HG03175 (cell line): ENCODE results near the gene ZNF559.
"Not testable (repeated sequence)": the region's sequence is repeated elsewhere in the genome, so short reads cannot be mapped to it uniquely, and the experiment has no call there.

ENCODE experiments used
- ATAC-seq: cut with Tn5 transposase; IDR thresholded peaks from one replicate; pipeline ENCODE4 v1.9.1; 2021; ENCODE audit warnings: mild to moderate bottlenecking, moderate library complexity; ENCODE audit not compliant: unreplicated experiment

Gene ZNF559

DNA sequence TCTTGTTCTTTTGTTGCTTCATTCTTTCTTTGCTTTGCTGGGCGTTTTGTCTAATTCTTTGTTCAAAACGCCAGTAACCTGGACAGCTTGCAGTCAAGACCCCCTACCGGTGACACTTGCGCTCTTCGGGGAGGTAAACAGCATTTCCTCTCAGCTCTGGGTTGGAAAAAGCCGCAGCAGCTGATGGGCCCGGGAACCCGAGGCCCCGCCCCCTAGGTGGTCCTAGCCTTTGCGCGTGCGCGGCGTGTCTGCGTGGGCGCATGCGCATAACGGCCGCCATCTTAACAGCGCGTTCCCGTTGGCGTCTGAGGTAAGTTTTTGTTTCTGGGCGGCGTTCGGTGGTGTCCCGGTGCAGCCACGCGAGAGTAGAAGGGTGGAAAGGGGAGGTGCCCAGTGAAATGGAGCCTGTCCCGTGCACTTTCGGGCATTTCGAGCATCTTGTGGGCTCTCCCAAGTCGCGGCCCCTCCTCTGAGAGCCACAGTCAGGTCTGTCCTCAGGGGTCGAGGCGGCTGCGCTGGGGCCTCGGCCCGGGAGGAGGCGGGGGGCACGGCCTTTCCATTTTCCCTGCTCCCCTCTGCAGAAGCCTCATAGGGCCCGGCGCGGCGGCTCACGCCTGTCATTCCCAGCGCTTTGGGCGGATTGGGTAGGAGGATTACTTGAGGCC, at the start of gene ZNF559:
Gene ZNF559, plus strand, starts transcription at position 261 of the 665 bp plus-strand sequence. CDS start 14,371 bp downstream, outside the sequence.
- peak; percentile 92 for ATAC-seq

DNA sequence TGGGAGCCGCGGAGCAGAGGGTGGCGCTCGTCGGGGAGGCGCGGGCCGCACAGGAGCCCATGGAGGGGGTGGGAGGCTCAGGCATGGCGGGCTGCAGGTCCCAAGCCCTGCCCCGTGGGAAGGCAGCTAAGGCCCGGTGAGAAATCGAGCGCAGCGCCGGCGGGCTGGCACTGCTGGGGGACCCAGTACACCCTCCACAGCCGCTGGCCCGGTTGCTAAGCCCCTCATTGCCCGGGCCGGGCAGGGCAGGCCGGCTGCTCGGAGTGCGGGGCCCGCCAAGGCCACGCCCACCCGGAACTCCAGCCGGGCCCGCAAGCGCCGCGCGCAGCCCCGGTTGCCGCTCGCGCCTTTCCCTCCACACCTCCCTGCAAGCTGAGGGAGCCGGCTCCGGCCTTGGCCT, 40.5 kb upstream of the ZNF559 start:
- ATAC-seq, result not testable (repeated sequence)

DNA sequence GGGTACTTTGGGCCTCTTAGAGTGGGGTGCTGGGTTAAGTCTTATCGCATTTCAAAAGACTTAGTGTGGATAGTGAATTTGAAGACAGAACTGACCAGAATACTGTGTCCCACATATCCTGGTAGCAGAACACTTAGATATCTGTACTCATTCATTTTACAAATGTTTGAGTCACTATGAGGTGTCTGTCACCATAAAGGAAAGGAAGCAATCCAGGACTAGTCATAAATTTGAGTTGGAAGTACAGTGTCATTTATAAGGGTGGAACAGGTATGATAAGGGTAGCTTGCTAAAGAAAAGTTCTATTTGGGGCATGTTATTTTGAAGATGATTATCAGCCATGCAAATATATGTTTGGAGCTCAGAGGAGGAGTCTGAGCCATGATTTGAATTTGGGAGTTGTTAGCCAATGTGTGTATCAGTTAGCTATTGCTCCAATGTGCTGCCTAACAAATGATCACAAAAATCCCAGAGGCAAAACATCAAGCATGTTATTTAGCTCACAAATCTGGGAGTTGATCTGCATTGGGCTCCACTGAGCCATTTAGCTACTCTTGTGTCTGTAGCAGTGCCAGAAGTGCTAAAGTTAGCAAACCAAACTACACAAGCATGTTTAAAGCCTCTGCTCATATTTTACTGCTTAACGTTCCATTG, 34.6 kb upstream of the ZNF559 start:
- ATAC-seq, result no peak

- no peak for ATAC-seq
Observed at GRCh38 chr19:9295411-9295849, 28.5 kb upstream of the ZNF559 start.

DNA sequence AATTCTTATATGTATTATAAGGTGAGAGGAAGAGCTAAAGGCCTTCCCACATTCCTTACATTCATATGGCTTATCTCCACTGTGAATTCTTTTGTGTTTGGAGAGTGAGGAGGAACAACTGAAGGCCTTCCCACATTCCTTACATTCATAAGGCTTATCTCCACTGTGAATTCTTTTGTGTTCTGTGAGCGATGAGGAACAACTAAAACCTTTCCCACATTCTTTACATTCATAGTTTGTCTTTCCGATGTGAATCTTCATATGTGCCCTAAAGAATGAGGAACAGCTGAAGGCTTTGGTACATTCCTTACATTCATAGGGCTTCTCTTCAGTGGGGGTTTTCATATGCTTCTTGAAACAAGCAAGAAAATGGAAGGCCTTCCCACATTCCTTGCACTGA, 27.6 kb upstream of the ZNF559 start:
- no peak for ATAC-seq

- no peak for ATAC-seq
Observed at GRCh38 chr19:9306443-9306842, 17.5 kb upstream of the ZNF559 start.

- no peak for ATAC-seq
Observed at GRCh38 chr19:9308091-9308770, 15.7 kb upstream of the ZNF559 start.

DNA sequence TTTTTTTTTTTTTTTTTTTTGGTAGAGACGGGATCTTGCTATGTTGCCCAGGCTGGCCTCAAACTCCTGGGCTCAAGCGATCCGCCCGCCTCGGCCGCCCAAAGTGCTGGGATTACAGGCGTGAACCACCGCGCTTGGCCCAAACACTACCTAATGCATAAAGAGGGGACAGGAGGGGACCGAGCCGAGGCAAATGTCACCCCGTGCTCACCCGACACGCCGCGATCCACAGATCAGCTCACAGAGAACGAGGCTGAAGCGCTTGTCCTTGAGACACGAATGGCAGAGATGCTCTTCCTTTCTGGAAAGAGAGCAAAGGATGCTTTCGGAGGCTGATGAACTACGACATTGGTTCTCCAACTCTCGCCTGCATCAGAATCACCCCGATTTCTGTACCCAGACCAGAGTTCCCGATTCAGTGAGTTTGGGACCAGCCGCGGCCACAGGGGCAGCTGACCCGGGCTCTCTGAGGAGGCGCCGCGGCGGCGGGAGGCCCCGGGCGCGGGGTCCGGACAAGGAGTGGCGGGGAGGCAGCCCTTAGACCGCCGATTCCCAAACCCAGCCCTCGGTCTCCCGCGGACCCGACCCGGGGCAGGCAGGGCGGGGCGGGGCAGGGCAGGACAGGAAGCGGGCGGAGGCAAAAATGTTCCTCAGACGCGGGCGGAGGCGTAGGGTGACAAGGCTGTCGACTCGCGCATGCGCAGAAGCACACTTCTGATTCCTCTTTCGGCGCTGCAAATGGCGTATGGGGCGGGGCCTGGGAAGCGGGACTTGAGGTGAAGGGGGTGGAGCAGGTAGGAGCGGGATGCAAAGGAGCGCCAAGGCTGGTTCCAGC, 14.6 kb upstream of the ZNF559 start, which contains the start of gene ZNF699:
Gene ZNF699, minus strand, starts transcription at position 700 of the 835 bp plus-strand sequence. CDS start 4,719 bp downstream, outside the sequence.
- ATAC-seq, result peak; percentile 90

DNA sequence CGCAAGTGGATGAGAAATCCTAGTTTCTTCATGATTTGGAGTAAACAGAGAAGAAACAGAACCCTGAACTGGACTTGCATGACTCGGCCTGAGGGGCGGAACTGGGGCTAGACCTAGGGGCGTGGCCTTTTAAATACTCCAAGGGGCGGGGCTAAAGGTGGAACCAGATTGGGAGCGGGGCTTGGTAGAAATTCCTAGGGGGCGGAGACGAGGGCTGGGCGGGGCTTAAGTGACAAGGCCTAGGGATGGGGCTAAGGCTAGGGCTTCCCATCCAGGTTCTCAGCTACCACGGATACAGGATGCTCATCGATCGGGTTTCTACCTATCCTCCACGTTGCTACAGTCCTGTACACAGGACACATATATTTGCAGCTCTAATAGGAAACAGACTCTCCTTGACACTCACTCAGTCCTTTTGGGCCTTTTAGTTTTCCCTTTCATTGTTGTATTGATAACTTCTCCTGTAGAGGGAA, 14.0 kb upstream of the ZNF559 start:
- peak; percentile 65 for ATAC-seq

DNA sequence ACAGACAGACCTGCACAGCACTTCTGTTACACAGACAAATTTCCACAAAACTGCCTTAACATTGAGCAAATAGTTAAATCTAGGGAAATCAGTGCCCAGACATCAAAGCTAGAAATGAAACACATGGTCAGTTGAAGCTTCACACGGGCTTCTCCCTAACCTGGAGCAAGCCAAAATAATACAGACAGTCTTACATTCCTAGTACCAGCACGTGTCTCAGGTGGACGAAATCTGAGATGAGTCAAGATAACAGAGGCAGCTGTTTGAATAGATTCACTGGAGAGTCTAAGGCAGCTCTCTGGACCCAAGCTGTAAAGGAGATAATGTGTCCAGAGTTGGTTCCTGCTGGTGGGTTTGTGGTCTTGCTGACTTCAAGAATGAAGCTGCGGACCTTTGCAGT, 10.2 kb upstream of the ZNF559 start:
- no peak for ATAC-seq

DNA sequence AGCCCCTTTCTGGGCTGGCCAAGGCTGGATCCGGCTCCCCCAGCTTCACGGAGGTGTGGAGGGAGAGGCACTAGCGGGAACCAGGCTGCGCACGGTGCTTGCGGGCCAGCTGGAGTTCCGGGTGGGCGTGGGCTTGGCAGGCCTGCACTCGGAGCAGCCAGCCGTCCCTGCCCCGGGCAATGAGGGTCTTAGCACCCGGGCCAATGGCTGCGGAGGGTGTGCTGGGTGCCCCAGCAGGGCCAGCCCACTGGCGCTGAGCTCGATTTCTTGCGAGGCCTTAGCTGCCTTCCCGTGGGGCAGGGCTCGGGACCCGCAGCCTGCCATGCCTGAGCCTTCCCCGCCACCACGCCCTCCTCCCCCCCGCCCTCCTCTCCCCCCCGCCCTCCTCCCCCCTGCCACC, 2.6 kb upstream of the ZNF559 start:
- no peak for ATAC-seq

DNA sequence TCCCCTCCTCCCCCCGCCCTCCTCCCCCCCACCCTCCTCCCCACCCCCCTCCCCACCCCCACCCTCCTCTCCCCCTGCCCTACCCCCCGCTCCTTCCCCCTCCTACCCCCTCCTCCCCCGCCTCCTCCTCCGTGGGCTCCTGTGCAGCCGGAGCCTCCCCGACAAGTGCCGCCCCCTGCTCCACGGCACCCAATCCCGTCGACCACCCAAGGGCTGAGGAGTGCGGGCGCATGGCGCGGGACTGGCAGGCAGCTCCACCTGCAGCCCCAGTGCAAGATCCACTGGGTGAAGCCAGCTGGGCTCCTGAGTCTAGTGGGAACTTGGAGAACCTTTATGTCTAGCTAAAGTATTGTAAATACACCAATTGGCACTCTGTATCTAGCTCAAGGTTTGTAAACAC, 2.2 kb upstream of the ZNF559 start:
- ATAC-seq, result not testable (repeated sequence)

DNA sequence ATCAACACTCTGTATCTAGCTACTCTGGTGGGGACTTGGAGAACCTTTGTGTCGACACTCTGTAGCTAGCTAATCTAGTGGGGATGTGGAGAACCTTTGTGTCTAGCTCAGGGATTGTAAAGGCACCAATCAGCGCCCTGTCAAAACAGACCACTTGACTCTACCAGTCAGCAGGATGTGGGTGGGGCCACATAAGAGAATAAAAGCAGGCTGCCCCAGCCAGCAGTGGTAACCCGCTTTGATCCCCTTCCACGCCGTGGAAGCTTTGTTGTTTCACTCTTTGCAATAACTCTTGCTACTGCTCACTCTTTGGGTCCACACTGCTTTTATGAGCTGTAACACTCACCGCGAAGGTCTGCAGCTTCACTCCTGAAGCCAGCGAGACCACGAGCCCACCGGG, 1.8 kb upstream of the ZNF559 start:
- not testable (repeated sequence) for ATAC-seq

GRCh38 chr19:9323557-9323918, 441 bp upstream of the ZNF559 start:
- ATAC-seq, result peak; percentile 41

DNA sequence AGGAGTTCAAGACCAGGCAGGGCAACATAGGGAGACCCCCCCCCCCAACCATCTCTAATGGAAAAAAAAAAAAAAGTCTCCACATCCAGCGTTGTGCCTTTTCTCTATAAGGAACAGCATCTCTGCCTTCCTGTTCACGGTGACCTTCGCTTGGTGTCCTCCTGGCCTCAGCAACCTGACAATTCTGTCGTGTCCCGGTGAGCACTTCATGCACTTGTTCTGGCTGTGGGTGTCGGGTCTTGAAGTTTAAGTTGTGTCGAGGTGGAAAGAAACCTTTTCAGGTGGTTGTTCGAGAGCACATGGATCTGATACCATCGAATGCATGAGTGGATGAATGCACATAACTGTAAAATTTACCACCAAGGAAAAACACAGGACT, 594 bp downstream of the ZNF559 start:
- ATAC-seq, result no peak

DNA sequence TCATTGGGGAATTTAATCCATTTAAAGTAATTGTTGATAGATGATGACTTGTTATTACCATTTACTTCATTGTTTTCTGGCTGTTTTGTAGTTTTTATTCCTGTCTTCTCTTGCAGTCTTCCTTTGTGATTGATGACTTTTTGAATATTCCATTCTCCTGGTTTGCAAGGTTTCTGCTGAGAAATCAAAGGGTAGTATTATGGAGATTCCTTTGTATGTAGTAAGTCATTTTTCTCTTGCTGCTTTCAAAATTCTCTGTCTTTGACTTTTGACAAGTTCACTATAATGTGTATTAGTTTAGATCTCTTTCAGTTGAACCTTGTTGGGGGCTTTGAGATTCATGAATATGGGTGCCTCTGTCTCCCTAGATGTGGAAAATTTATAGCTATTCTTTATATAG, 6.0 kb downstream of the ZNF559 start:
- no peak for ATAC-seq

DNA sequence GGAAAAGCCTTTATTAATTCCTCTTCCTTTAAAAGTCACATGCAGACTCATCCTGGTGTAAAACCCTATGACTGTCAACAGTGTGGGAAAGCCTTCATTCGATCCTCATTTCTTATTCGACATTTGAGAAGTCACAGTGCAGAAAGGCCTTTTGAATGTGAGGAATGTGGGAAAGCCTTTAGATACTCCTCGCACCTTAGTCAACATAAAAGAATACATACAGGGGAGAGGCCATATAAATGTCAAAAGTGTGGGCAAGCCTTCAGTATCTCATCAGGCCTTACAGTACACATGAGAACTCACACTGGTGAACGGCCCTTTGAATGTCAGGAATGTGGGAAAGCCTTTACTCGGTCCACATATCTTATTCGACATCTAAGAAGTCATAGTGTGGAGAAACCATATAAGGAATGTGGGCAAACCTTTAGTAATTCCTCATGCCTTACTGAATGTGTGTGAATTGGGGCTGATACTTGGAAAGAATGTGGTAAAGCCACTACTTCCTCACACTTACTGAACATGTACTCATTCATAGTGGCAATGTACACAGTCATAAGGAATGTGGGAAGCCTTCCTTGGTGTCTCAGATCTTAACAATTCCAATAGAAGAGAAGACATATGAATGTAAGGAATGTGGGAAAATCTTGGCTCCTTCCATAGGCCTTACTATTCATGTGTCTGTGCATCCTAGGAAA, 18.8 kb downstream of the ZNF559 start:
- no peak for ATAC-seq

DNA sequence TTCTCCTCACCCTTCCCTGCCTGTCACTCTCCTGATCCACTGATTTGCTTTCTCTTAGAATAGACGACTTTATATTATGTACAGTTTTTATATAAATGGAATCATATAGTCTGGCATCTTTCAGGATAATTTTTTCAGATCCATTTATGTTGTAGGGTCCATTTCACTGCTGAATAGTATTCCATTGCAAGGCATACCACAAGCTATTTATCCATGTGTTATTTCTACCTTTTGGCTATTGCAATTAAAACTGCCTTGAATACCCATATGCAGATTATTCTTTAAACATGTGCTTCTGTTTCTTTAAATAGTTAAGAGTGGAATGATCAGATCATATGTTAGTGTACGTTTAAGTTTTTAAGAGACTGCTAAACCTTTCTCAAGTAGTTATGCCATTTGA, 21.0 kb downstream of the ZNF559 start:
- ATAC-seq, result no peak

- ATAC-seq, result no peak
Observed at GRCh38 chr19:9348253-9348652, 24.3 kb downstream of the ZNF559 start.

- ATAC-seq, result no peak
Observed at GRCh38 chr19:9348671-9349070, 24.7 kb downstream of the ZNF559 start.
